Peyer's patch (tissue), 4 donors: ENCODE measurements around the gene SS18.

Experiments used
- POLR2A ChIP-seq, 2 donors: fragments of 450-650 bp; IDR thresholded peaks; one replicate each; pipeline ENCODE4 v1.5.1; 2017; ENCODE audit warnings: antibody characterized with exemption in 2 of 2, mild to moderate bottlenecking in 2 of 2, moderate library complexity in 2 of 2
- TF ChIP-seq, protein P1 (sequence below), 6 experiments: fragments of 450-650 bp in 4 of 6; fragments of 200-600 bp in 2 of 6; sonication (generic) in 1 of 6; IDR thresholded peaks; one replicate each; pipeline ENCODE4 v1.5.1; 2017 to 2019; ENCODE audit warnings: antibody characterized with exemption in 6 of 6, mild to moderate bottlenecking in 3 of 6, moderate library complexity in 1 of 6

DNA sequence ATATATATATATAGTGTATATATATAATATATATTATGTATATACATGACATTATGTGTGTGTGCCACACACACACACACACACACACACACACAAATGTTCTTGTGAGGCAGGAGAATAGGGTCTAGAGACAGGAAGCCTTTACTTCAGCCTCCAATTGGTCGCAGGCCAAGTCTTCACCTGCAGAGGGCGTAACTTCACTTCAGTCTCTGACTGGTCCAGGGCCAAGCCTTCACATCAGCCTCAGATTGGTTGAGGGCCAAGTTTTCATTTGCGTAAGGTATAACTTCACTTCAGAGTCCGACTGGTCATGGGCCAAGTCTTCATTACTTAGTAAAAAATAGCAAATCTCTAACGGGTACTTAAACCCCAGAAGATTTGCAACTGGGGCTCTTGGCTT lies 13.2 kb upstream of the SS18 start:
- no peak for TF ChIP-seq POLR2A (IDR thresholded peaks at IDR 0.05)
- TF ChIP-seq, protein P1, sequence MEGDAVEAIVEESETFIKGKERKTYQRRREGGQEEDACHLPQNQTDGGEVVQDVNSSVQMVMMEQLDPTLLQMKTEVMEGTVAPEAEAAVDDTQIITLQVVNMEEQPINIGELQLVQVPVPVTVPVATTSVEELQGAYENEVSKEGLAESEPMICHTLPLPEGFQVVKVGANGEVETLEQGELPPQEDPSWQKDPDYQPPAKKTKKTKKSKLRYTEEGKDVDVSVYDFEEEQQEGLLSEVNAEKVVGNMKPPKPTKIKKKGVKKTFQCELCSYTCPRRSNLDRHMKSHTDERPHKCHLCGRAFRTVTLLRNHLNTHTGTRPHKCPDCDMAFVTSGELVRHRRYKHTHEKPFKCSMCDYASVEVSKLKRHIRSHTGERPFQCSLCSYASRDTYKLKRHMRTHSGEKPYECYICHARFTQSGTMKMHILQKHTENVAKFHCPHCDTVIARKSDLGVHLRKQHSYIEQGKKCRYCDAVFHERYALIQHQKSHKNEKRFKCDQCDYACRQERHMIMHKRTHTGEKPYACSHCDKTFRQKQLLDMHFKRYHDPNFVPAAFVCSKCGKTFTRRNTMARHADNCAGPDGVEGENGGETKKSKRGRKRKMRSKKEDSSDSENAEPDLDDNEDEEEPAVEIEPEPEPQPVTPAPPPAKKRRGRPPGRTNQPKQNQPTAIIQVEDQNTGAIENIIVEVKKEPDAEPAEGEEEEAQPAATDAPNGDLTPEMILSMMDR (IDR thresholded peaks at IDR 0.05), result no peak
